Endothelial cell of umbilical vein (primary cell): ENCODE measurements around the gene PLEKHB1.

ENCODE experiments used
- CTCF ChIP-seq, 2 donors: IDR thresholded peaks; 1 replicate in 1 of 2; 2 replicates in 1 of 2; pipeline ENCODE4 v1.5.1; 2011; ENCODE audit warnings: low read length in 2 of 2, mild to moderate bottlenecking in 2 of 2, moderate library complexity in 2 of 2, control low read depth in 1 of 2, inconsistent platforms in 1 of 2, low read depth in 1 of 2; ENCODE audit not compliant: insufficient read depth in 1 of 2; ENCODE audit errors: extremely low read depth in 1 of 2
- POLR2AphosphoS5 ChIP-seq: IDR thresholded peaks from 2 replicates; pipeline ENCODE4 v1.6.1; 2012; ENCODE audit warnings: low read depth, mild to moderate bottlenecking, control low read depth, low read length, moderate library complexity; ENCODE audit not compliant: insufficient read depth

GRCh38 chr11:73637012-73637411 lies 9.4 kb upstream of the PLEKHB1 start:
- TF ChIP-seq CTCF (IDR thresholded peaks at IDR 0.05; ENCODE audit: extremely low read depth in 1 of 2, insufficient read depth in 1 of 2, low read depth in 1 of 2, low read length in 2 of 2) = no peak
- no peak for TF ChIP-seq POLR2AphosphoS5
